GM12878 (cell line): ENCODE measurements around the gene JAG1. TPM values are rescaled to one million over a fixed set of nuclear protein-coding genes. Genes with fewer than 3 reads are reported as not detected.

Experiments
- ATAC-seq: fragments of 200-7000 bp; cut with Tn5 transposase; 3 replicates; pipeline ENCODE4 v1.9.1; 2020; ENCODE audit warnings: mild to moderate bottlenecking, moderate library complexity
- BruUV-seq: library from RNA; stranded (reverse); fragments of 400-500 nt; replicated peaks from 2 replicates; lab custom pipeline; 2021; lab: Mats Ljungman, UMichigan
- CTCF ChIA-PET: fragments of 300-600 bp; sonication (Branson Sonifier 250); formaldehyde crosslinking; extraction: SDS; loops from one replicate; lab custom pipeline; 2021; ENCODE audit warnings: inconsistent platforms; lab: Yijun Ruan, JAX
- POLR2A ChIA-PET: fragments of 350-600 bp; formaldehyde crosslinking; extraction: SDS; loops from one replicate; lab custom pipeline; 2021; ENCODE audit warnings: inconsistent platforms; lab: Charles Lee
- RAD21 ChIA-PET: fragments of 300-600 bp; sonication (Branson Sonifier 250); formaldehyde crosslinking; loops from one replicate; lab custom pipeline; 2023; ENCODE audit warnings: antibody characterized with exemption; ENCODE audit not compliant: unreplicated experiment; lab: Charles Lee
- SMC1A ChIA-PET: fragments of 300-600 bp; sonication (Branson Sonifier 250); formaldehyde crosslinking; loops from one replicate; lab custom pipeline; 2023; ENCODE audit not compliant: unreplicated experiment, uncharacterized antibody; lab: Charles Lee
- DNase-seq: peaks from one replicate; pipeline ENCODE4 v3.0.0-alpha.2; 2011; ENCODE audit warnings: low read depth, low spot score
- FAIRE-seq: peaks from 3 replicates; lab custom pipeline; 2011; peaks lifted over from hg19 to GRCh38; lab: Jason Lieb, UNC
- H2AFZ ChIP-seq: 2 replicates; pipeline ENCODE4 v1.6.0; 2011; ENCODE audit warnings: low read depth, low read length, control low read depth; ENCODE audit not compliant: control insufficient read depth
- H3K27ac ChIP-seq: 2 replicates; pipeline ENCODE4 v1.5.1; 2011; ENCODE audit warnings: control low read depth; ENCODE audit not compliant: control insufficient read depth, insufficient read depth
- H3K27me3 ChIP-seq, 2 experiments: replicated peaks in 1 of 2; 2 replicates each; pipeline versions ENCODE4 v1.6.0 to v1.6.1; 2011; ENCODE audit warnings: low read length in 1 of 2; ENCODE audit not compliant: control insufficient read depth in 2 of 2, insufficient read depth in 2 of 2
- H3K36me3 ChIP-seq, 2 experiments: 2 replicates each; pipeline ENCODE4 v1.5.1; 2011; ENCODE audit warnings: low read length in 1 of 2; ENCODE audit not compliant: control insufficient read depth in 2 of 2, insufficient read depth in 2 of 2
- H3K4me1 ChIP-seq: 2 replicates; pipeline ENCODE4 v1.6.1; 2011; ENCODE audit warnings: mild to moderate bottlenecking, low read length, moderate library complexity, mixed read lengths; ENCODE audit not compliant: control insufficient read depth, insufficient read depth
- H3K4me2 ChIP-seq: 2 replicates; pipeline ENCODE4 v1.6.0; 2011; ENCODE audit warnings: control low read depth; ENCODE audit not compliant: control insufficient read depth, insufficient read depth
- H3K4me3 ChIP-seq: fragments of 200-600 bp; sonication (generic); 2 replicates; pipeline ENCODE4 v1.5.1; 2016
- H3K79me2 ChIP-seq: 2 replicates; pipeline ENCODE4 v1.6.0; 2011; ENCODE audit warnings: low read length; ENCODE audit not compliant: control insufficient read depth, insufficient read depth
- H3K9ac ChIP-seq: 2 replicates; pipeline ENCODE4 v1.8.0; 2011; ENCODE audit warnings: low read length, control low read depth, mixed read lengths; ENCODE audit not compliant: control insufficient read depth, insufficient read depth
- H3K9me3 ChIP-seq: replicated peaks from 3 replicates; pipeline ENCODE4 v1.5.1; 2011; ENCODE audit warnings: mild to moderate bottlenecking, low read length; ENCODE audit not compliant: control insufficient read depth, insufficient read depth
- H4K20me1 ChIP-seq: 2 replicates; pipeline ENCODE4 v1.6.0; 2011; ENCODE audit not compliant: control insufficient read depth, insufficient read depth
- CUX1 ChIP-seq: IDR thresholded peaks from 2 replicates; pipeline ENCODE4 v1.6.1; 2012; ENCODE audit warnings: improper control_type of control experiment, low read depth, low read length; ENCODE audit not compliant: insufficient replicate concordance
- WGBS: methylation state at CpG from one replicate; pipeline ENCODE4 v1.1.6; 2016; ENCODE audit warnings: low lambda C conversion rate; ENCODE audit not compliant: insufficient replicate concordance, insufficient coverage; ENCODE audit errors: missing lambda C conversion rate; 5-methylcytosine and 5-hydroxymethylcytosine counted together
- in situ Hi-C: fragments of 300-500 bp; cut with MboI; formaldehyde crosslinking; loops from 9 replicates; pipeline ENCODE4 v1.14.3; 2018; ENCODE audit warnings: mixed read lengths
- intact Hi-C: fragments of 100-400 bp; cut with micrococcal nuclease; formaldehyde crosslinking; loops from one replicate; pipeline ENCODE4 v1.14.2; 2022; ENCODE audit not compliant: unreplicated experiment
- polyA plus RNA-seq, 11 experiments: library from polyadenylated mRNA; depleted of rRNA in 4 of 11; unstranded in 6 of 11; stranded (reverse) in 5 of 11; fragments of >200 nt; fragmentation: Nextera tagmentation in 4 of 11; fragmentation: Illumina TruSeq in 1 of 11; extraction: Ambion mirVana in 4 of 11; extraction: Trizol in 1 of 11; gene quantifications; 1 replicate in 1 of 11; 2 replicates in 10 of 11; pipeline versions ENCODE4 v1.2.1 to v1.2.3, GENCODE V29; 2011 to 2016; ENCODE audit warnings: inconsistent platforms in 2 of 11, missing spikeins in 2 of 11, low read depth in 1 of 11
- total RNA-seq, 4 experiments: library from RNA; depleted of rRNA in 3 of 4; stranded (reverse); fragments of >200 nt in 3 of 4; fragmentation: Illumina TruSeq in 1 of 4; extraction: Trizol in 1 of 4; gene quantifications; 2 replicates each; pipeline versions ENCODE4 v1.2.1 to v1.2.3, GENCODE V29; 2013 to 2021
- TF ChIP-seq, protein P1 (sequence below): fragments of 450-650 bp; IDR thresholded peaks from 2 replicates; pipeline ENCODE4 v1.6.1; 2017; ENCODE audit warnings: mild to moderate bottlenecking, moderate library complexity

JAG1 gene
- total and polyA plus RNA-seq, 10 of the 15 experiments (the other 5 are each of a cell fraction or from before 2014, with no cell fraction given) = 0.66 to 6.9 (median 1.8) TPM

- TF ChIP-seq CUX1 = no peak
Observed at GRCh38 chr20:10625641-10626040, 48.2 kb downstream of the JAG1 start (continued).

DNA sequence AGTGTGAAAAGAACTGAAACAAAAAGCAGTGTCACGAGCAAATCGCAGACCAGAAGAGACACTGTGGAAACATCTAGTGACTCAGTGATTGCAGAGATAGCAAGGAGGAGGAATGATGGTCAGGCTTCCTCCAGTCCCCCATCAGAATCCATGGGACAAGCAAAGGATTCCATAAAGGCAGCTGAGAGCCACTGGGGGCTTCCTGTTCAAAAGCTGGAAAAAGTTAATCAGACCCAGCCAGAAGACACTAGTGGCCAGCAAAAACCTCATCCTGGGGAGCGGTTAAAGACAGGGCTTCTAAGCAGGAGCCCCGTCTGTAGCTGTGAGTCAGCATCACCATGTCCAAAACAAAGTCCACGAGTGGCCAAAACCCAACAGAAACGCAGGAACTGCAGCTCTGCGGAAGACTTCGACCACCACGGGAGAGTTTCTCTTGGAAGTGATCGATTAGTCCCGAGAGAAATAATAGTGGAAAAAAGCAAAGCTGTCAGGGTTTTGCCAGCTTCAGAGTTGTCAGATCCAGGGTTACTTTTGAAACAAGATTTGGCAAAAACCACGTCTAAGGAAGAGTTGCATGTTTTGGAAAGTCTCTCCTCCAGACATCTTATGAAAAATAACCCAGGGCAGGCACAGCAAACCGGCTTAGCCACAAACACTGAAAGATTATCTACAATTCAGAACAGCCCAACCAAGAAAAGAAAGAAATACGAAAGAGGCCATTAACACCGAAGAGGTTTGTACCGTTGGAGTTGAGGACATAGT is 51.0 kb downstream of the JAG1 start:
- intact Hi-C loops (no loop called here), in situ Hi-C loops (no loop called here)
- ChIA-PET POLR2A (no interaction called here), CTCF (interaction anchor here (0.9 to 1.3 kb wide), 2 partner anchors 9 to 27 kb away, joined by 3 read pairs; no protein-coding TSS in a partner anchor), RAD21 (no interaction called here), SMC1A (interaction anchor here (1.1 to 2.0 kb wide), 3 partner anchors 14 to 651 kb away, joined by 3 to 6 read pairs (median 4); no protein-coding TSS in a partner anchor)
- H3K27me3 ChIP-seq = no peaks in the 10 kb centered on the region
- TF ChIP-seq, protein P1, sequence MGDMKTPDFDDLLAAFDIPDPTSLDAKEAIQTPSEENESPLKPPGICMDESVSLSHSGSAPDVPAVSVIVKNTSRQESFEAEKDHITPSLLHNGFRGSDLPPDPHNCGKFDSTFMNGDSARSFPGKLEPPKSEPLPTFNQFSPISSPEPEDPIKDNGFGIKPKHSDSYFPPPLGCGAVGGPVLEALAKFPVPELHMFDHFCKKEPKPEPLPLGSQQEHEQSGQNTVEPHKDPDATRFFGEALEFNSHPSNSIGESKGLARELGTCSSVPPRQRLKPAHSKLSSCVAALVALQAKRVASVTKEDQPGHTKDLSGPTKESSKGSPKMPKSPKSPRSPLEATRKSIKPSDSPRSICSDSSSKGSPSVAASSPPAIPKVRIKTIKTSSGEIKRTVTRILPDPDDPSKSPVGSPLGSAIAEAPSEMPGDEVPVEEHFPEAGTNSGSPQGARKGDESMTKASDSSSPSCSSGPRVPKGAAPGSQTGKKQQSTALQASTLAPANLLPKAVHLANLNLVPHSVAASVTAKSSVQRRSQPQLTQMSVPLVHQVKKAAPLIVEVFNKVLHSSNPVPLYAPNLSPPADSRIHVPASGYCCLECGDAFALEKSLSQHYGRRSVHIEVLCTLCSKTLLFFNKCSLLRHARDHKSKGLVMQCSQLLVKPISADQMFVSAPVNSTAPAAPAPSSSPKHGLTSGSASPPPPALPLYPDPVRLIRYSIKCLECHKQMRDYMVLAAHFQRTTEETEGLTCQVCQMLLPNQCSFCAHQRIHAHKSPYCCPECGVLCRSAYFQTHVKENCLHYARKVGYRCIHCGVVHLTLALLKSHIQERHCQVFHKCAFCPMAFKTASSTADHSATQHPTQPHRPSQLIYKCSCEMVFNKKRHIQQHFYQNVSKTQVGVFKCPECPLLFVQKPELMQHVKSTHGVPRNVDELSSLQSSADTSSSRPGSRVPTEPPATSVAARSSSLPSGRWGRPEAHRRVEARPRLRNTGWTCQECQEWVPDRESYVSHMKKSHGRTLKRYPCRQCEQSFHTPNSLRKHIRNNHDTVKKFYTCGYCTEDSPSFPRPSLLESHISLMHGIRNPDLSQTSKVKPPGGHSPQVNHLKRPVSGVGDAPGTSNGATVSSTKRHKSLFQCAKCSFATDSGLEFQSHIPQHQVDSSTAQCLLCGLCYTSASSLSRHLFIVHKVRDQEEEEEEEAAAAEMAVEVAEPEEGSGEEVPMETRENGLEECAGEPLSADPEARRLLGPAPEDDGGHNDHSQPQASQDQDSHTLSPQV = no peak
- no peak overlapping the region for H3K27ac ChIP-seq
- H3K4me2 ChIP-seq = peak overlapping the region; percentile 49; the same call in 1 of the 2 replicates
- DNase-seq (no peak), FAIRE-seq (no peak), ATAC-seq (0 out of 3 replicates have a peak, but pooled peaks have one; percentile 17)
- no peak overlapping the region for H3K4me3 ChIP-seq
- H3K9me3 ChIP-seq = no peaks in the 10 kb centered on the region
- H3K9ac ChIP-seq = no peak overlapping the region
- no peaks in the 10 kb centered on the region for H4K20me1 ChIP-seq
- 91% methylated on average over 16 of the region's 16 CpGs for WGBS
- H3K79me2 ChIP-seq = no peaks in the 10 kb centered on the region
- H2AFZ ChIP-seq = no peak overlapping the region
- H3K4me1 ChIP-seq = no peaks in the 10 kb centered on the region; the same call in 1 of the 2 replicates
- no TSS peak for BruUV-seq
- peaks cover 0 to 1% of the 10 kb centered on the region in 2 experiments; a peak in 1 of 4 replicates for H3K36me3 ChIP-seq
